Stomach (tissue), 9 donors: ENCODE data around the gene SPTBN2. TPM values are rescaled to one million over a fixed set of nuclear protein-coding genes. Genes with fewer than 3 reads are reported as not detected.
A peak's percentile ranks its signal among the peaks of the same experiment; 100 is the strongest.

Source experiments
- DNase-seq, 2 donors: peaks; one replicate each; pipeline versions ENCODE4 v3.0.0 to v3.0.0-alpha.2; 2013 to 2019
- H3K27ac ChIP-seq, 5 donors: fragments of 200-600 bp in 4 of 5; sonication (generic) in 4 of 5; one replicate each; pipeline ENCODE4 v1.5.1; 2013 to 2019; ENCODE audit warnings: mild to moderate bottlenecking in 1 of 5, moderate library complexity in 1 of 5
- H3K27me3 ChIP-seq, 3 donors: fragments of 200-600 bp; sonication (generic); one replicate each; pipeline ENCODE4 v1.5.1; 2017 to 2019; ENCODE audit warnings: mixed run types in 1 of 3
- H3K36me3 ChIP-seq, 4 donors: fragments of 200-600 bp; sonication (generic); 1 replicate in 3 of 4; 2 replicates in 1 of 4; pipeline ENCODE4 v1.5.1; 2016 to 2019
- H3K4me1 ChIP-seq, 4 donors: fragments of 200-600 bp; sonication (generic); one replicate each; pipeline ENCODE4 v1.5.1; 2016 to 2019
- H3K4me3 ChIP-seq, 4 donors: fragments of 200-600 bp; sonication (generic) in 3 of 4; one replicate each; pipeline ENCODE4 v1.5.1; 2016 to 2019; ENCODE audit warnings: mild to moderate bottlenecking in 1 of 4
- H3K9me3 ChIP-seq, 4 donors: fragments of 200-600 bp; sonication (generic); one replicate each; pipeline ENCODE4 v1.5.1; 2016 to 2019
- EP300 ChIP-seq: sonication (generic); formaldehyde crosslinking; IDR thresholded peaks from one replicate; pipeline ENCODE4 v1.6.1; 2017; ENCODE audit warnings: antibody characterized with exemption
- POLR2A ChIP-seq, 4 donors: fragments of 450-650 bp; IDR thresholded peaks; one replicate each; pipeline ENCODE4 v1.6.1; 2016; ENCODE audit warnings: antibody characterized with exemption in 4 of 4, control low read depth in 2 of 4, mild to moderate bottlenecking in 1 of 4, moderate library complexity in 1 of 4
- POLR2AphosphoS5 ChIP-seq, 3 donors: sonication (generic); formaldehyde crosslinking; IDR thresholded peaks; one replicate each; pipeline ENCODE4 v1.6.1; 2016; ENCODE audit warnings: antibody characterized with exemption in 3 of 3
- WGBS, 5 donors: extraction: QIAGEN DNeasy Blood & Tissue Kit in 3 of 5; methylation state at CpG; one replicate each; pipeline versions ENCODE4 v1.1.5 to v1.1.7; 2013 to 2018; 5-methylcytosine and 5-hydroxymethylcytosine counted together
- intact Hi-C: fragments of 100-400 bp; cut with DNase I; formaldehyde crosslinking; loops from one replicate; pipeline ENCODE4 v1.15.1; 2023; ENCODE audit warnings: low total_unique reads
- polyA plus RNA-seq, 3 donors: library from polyadenylated mRNA; stranded (reverse); fragments of 200-250 nt; gene quantifications; one replicate each; pipeline ENCODE4 v1.2.3, GENCODE V29; 2013
- total RNA-seq, 5 donors: library from RNA; depleted of rRNA; stranded (reverse); fragments of >200 nt; gene quantifications; one replicate each; pipeline versions ENCODE4 v1.1.0 to v1.2.3, GENCODE V29; 2014 to 2016
- TF ChIP-seq, protein P1 (sequence below), 7 experiments: fragments of 450-650 bp in 4 of 7; fragments of 200-600 bp in 3 of 7; sonication (generic) in 3 of 7; IDR thresholded peaks; one replicate each; pipeline ENCODE4 v1.5.1; 2016 to 2019; ENCODE audit warnings: antibody characterized with exemption in 7 of 7, control low read depth in 2 of 7, mild to moderate bottlenecking in 1 of 7
- donor health status: healthy with polysubstance abuse.
- donor health status: Bipolar disorder and iron deficiency.
- donor health status: healthy.

SPTBN2 gene
- total and polyA plus RNA-seq, 8 donors, result 2.4 to 134 (median 10.4) TPM

DNA sequence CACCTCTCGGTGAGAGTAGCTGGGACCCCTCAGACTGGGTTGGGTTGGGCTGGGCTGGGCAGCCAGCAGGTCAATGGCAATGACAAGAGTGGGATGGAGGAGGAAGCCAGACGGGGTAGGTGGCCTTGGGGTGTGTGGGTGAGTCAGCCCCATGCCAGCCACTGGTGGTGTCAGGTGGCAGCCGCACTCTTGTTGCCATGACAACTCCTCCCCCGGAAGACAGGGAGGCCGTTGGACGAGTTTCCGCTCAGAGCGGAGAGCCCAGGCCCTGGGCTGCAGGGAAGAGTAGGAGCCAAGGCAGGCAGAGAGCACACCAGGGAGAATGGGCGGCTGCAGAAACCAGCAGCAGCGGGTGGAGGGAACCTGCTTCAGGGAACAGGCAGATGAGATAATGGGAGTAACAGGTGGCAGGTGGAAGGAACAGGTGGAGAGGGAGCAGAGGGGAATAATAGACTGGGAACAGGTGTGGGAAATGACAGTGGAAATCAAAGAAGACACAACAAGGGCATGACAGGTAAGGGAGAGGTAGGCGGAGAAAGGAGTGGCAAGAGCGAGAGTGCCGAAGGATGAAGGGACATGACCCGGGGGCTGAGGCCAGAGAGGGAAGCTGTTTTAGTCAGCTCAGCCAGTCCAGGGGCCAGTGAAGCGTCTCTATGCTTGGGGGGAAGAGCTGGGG lies 8.7 kb downstream of the SPTBN2 start:
- Histone ChIP-seq H3K36me3 (no peaks in the 10 kb centered on the region), H3K9me3 (no peaks in the 10 kb centered on the region), H3K27ac (peak overlapping the region in 3 of 5 donors; percentile 7 to 20 (median 14)), H3K4me3 (no peak overlapping the region), H3K27me3 (peaks cover 0 to 27% (median 4%) of the 10 kb centered on the region in 3 donors), H3K4me1 (peaks cover 5 to 32% (median 12%) of the 10 kb centered on the region in 4 donors)
- intact Hi-C loops, result no loop called here
- DNase-seq, result peak; percentile 52 to 92
- no peak for TF ChIP-seq POLR2A (IDR thresholded peaks at IDR 0.05)
- TF ChIP-seq, protein P1, sequence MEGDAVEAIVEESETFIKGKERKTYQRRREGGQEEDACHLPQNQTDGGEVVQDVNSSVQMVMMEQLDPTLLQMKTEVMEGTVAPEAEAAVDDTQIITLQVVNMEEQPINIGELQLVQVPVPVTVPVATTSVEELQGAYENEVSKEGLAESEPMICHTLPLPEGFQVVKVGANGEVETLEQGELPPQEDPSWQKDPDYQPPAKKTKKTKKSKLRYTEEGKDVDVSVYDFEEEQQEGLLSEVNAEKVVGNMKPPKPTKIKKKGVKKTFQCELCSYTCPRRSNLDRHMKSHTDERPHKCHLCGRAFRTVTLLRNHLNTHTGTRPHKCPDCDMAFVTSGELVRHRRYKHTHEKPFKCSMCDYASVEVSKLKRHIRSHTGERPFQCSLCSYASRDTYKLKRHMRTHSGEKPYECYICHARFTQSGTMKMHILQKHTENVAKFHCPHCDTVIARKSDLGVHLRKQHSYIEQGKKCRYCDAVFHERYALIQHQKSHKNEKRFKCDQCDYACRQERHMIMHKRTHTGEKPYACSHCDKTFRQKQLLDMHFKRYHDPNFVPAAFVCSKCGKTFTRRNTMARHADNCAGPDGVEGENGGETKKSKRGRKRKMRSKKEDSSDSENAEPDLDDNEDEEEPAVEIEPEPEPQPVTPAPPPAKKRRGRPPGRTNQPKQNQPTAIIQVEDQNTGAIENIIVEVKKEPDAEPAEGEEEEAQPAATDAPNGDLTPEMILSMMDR (IDR thresholded peaks at IDR 0.05), result no peak
- no peak for TF ChIP-seq EP300
- TF ChIP-seq POLR2AphosphoS5 (IDR thresholded peaks at IDR 0.05), result peak in 1 of 3 donors; percentile 23
- WGBS, 5 donors, result 46 to 61% (median 51%) methylated on average over 15 of the region's 15 CpGs

DNA sequence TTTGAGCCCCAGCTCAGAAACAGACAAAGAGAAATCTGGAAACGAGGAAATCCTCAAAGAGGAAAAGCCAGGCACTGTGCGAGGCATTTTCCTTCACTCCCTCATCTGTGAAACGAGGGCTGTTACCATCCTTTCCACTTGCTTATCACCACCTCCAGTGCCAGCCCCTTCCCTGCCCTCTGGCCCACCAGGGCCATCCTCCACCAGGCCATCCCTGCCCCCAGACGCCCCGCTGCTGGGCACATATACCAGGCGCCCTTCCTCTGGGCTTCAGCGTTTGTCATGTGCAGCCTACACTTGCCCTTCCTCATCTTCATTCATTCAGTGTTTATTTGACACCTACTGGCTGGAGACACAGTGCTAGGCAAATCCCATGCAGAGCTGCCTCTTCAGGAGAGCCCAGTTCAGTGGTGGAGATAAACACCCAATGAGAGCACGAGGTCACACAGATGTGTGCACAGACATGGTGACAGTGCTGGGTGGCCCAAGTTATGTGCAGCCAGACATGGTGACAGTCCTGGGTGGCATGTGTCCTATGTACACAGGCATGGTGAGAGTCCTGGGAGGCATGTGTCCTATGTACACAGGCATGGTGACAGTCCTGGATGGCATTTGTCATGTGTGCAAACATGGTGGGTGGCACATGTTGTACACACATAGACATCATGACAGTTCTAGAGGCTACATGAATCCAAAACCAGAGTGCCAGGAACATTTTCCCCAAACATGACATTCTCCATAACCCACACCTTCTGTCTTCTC lies 9.7 kb downstream of the SPTBN2 start:
- peak overlapping the region in 3 of 5 donors; percentile 2 to 56 (median 41) for H3K27ac ChIP-seq
- intact Hi-C loops, result no loop called here
- peaks cover 0 to 17% (median 0%) of the 10 kb centered on the region in 3 donors for H3K27me3 ChIP-seq
- H3K4me1 ChIP-seq, result peaks cover 5 to 32% (median 12%) of the 10 kb centered on the region in 4 donors
- 66 to 76% (median 69%) methylated on average over 8 of the region's 8 CpGs for WGBS, 5 donors
- no peak for DNase-seq
- no peaks in the 10 kb centered on the region for H3K9me3 ChIP-seq
- TF ChIP-seq EP300 (no peak), POLR2AphosphoS5 (IDR thresholded peaks at IDR 0.05) (no peak), POLR2A (IDR thresholded peaks at IDR 0.05) (no peak)
- TF ChIP-seq, protein P1 (IDR thresholded peaks at IDR 0.05), result no peak
- H3K4me3 ChIP-seq, result peak overlapping the region in 2 of 4 donors; percentile 30 to 41
- peaks cover 0 to 9% (median 0%) of the 10 kb centered on the region in 4 donors for H3K36me3 ChIP-seq

DNA sequence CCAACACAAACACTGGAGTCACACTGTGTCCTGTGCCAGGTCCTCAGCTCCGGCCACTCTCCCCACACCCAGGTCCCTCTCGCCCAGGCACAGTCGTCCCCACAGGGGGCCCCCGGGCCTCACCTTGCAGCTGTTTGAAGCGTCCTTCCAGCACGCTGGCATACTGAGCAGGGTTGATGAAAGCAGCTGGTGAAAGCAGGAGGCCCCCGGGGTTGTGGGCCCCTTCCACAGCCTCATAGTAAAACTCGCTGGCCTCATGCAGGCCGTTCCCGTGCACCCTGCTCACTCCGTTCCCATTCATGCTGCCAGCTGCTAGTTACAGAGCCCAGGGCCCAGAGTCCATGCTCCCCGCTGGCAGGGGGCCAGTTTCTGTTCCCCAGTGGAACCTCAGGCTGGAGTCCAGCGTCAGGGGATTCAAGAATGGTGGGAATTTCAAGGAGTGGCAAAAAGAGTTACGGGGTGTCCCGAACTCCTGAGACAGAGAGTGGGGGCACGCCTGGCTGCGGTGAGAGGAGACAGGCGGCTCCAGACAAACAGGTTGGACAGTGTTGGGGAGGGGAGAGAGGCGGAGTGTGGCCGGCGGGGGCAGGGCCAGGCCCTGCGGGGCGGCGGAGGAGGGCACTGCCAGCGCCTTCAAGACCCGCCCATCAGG lies 10.6 kb downstream of the SPTBN2 start:
- TF ChIP-seq, protein P1 (IDR thresholded peaks at IDR 0.05), result peak in 4 of 7 experiments; percentile 14 to 54 (median 36)
- no peak for TF ChIP-seq POLR2A (IDR thresholded peaks at IDR 0.05)
- TF ChIP-seq EP300, result no peak
- TF ChIP-seq POLR2AphosphoS5 (IDR thresholded peaks at IDR 0.05), result no peak
- intact Hi-C loops, result no loop called here
- Histone ChIP-seq H3K27me3 (peaks cover 0 to 13% (median 0%) of the 10 kb centered on the region in 3 donors), H3K27ac (peak overlapping the region in 3 of 5 donors; percentile 2 to 56 (median 41)), H3K36me3 (peaks cover 0 to 15% (median 0%) of the 10 kb centered on the region in 4 donors), H3K9me3 (no peaks in the 10 kb centered on the region), H3K4me3 (peak overlapping the region; percentile 16 to 41 (median 29)), H3K4me1 (peaks cover 5 to 27% (median 10%) of the 10 kb centered on the region in 4 donors)
- peak; percentile 60 to 86 for DNase-seq
- 28 to 57% (median 42%) methylated on average over 22 to 26 of the region's 26 CpGs for WGBS, 5 donors

DNA sequence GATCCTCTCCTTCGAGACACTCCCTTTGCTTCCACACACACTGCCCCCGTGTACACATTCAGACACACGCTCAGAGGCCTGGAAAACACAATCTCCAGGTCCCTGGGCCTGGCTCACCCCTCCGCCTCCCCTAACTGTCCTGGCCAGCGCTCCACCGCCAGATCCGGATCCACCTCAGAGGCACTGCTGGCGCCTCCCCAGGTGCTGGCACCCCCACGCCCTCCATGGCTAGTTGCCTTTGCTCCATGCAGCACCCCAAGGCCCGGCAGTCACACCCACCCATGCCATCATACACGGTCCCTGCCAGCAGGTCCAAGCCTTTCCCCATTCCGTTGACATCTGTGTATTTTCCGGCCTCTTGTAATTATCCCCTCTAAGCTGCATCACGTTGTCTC lies 11.1 kb downstream of the SPTBN2 start:
- H3K4me1 ChIP-seq, result peaks cover 4 to 27% (median 10%) of the 10 kb centered on the region in 4 donors
- no peak for DNase-seq
- H3K4me3 ChIP-seq, result peak overlapping the region; percentile 16 to 41 (median 29)
- H3K36me3 ChIP-seq, result peaks cover 0 to 15% (median 0%) of the 10 kb centered on the region in 4 donors
- TF ChIP-seq POLR2A (IDR thresholded peaks at IDR 0.05) (no peak), POLR2AphosphoS5 (IDR thresholded peaks at IDR 0.05) (no peak), EP300 (no peak)
- TF ChIP-seq, protein P1 (IDR thresholded peaks at IDR 0.05), result no peak
- no peaks in the 10 kb centered on the region for H3K9me3 ChIP-seq
- peaks cover 0 to 13% (median 0%) of the 10 kb centered on the region in 3 donors for H3K27me3 ChIP-seq
- intact Hi-C loops, result no loop called here
- peak overlapping the region in 1 of 5 donors; percentile 56 for H3K27ac ChIP-seq
- 56 to 71% (median 61%) methylated on average over 12 to 14 of the region's 14 CpGs for WGBS, 5 donors
